Measurements from ENCODE around the gene POU6F2.

The POU6F2 gene

DNA sequence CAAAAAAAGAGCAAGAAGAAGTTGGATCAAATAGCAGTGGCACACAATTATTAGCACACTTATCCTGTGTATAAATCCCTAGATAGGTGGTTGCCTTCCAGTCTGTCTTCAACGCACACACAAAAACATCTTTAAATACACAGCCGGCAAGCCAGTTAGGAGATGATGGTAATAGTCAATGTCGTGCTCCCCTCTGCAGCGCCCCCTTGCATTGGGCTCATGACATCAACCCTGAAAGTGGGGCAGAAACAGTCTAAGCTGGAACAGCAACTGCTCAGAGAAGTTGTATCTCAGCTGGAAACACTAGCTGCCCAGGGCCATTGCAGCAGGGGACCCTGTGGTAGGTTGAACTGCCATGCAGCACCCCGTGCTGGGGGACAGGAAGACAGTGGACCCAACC, 409.0 kb downstream of the POU6F2 start:
- no peak overlapping the region for H3K4me3 ChIP-seq (ENCODE audit: low read length, poor library complexity, severe bottlenecking)
- no peaks in the 10 kb centered on the region for H3K79me2 ChIP-seq (ENCODE audit: insufficient read depth, low read length)
- no peaks in the 10 kb centered on the region for H3F3A ChIP-seq (ENCODE audit: low read depth)
- H3K27me3 ChIP-seq (ENCODE audit: insufficient read depth, low read length, poor library complexity, severe bottlenecking) = no peaks in the 10 kb centered on the region
- H4K20me1 ChIP-seq (ENCODE audit: insufficient read depth, low read length, poor library complexity, severe bottlenecking) = no peaks in the 10 kb centered on the region
- no peak overlapping the region for H2AFZ ChIP-seq (ENCODE audit: low read length)
- H3K9me2 ChIP-seq (replicated peaks; ENCODE audit: low read depth, low read length) = no peaks in the 10 kb centered on the region
- H3K36me3 ChIP-seq (ENCODE audit: insufficient read depth, low read length) = no peaks in the 10 kb centered on the region
- H3K4me1 ChIP-seq (ENCODE audit: insufficient read depth, low read length, poor library complexity, severe bottlenecking) = no peaks in the 10 kb centered on the region
- H3K4me2 ChIP-seq (ENCODE audit: low read depth, low read length, poor library complexity, severe bottlenecking) = no peak overlapping the region
- H3K9me3 ChIP-seq (ENCODE audit: insufficient read depth, low read depth, low read length) = no peaks in the 10 kb centered on the region
- TF ChIP-seq EZH2phosphoT487 (IDR thresholded peaks at IDR 0.05; ENCODE audit: borderline replicate concordance) = no peak
- TF ChIP-seq, protein P1, sequence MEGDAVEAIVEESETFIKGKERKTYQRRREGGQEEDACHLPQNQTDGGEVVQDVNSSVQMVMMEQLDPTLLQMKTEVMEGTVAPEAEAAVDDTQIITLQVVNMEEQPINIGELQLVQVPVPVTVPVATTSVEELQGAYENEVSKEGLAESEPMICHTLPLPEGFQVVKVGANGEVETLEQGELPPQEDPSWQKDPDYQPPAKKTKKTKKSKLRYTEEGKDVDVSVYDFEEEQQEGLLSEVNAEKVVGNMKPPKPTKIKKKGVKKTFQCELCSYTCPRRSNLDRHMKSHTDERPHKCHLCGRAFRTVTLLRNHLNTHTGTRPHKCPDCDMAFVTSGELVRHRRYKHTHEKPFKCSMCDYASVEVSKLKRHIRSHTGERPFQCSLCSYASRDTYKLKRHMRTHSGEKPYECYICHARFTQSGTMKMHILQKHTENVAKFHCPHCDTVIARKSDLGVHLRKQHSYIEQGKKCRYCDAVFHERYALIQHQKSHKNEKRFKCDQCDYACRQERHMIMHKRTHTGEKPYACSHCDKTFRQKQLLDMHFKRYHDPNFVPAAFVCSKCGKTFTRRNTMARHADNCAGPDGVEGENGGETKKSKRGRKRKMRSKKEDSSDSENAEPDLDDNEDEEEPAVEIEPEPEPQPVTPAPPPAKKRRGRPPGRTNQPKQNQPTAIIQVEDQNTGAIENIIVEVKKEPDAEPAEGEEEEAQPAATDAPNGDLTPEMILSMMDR (conservative IDR thresholded peaks at IDR 0.05; ENCODE audit: low read length) = no peak
- H3K9ac ChIP-seq (ENCODE audit: low read depth, low read length, poor library complexity, severe bottlenecking) = no peak overlapping the region

DNA sequence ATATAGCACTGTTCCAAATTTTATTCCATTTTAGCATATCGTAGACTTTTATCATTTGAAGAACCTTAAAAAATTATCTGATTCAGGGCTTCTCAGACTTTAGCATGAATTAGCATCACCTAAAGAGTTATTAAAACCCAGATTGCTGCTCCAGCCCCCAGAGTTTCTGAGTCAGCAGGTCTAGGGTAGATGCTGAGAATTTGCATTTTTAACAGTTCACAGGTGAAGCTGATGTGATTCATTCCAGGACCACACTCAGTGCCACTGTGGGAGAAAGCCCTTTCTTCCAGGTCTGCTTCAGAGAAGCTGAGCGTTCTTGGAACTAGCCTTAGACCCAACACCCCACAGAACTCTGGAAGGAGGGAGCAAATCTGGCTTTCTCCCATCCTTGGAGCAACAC, 414.4 kb downstream of the POU6F2 start:
- no peaks in the 10 kb centered on the region for H3K27me3 ChIP-seq (ENCODE audit: insufficient read depth, low read length, poor library complexity, severe bottlenecking)

DNA sequence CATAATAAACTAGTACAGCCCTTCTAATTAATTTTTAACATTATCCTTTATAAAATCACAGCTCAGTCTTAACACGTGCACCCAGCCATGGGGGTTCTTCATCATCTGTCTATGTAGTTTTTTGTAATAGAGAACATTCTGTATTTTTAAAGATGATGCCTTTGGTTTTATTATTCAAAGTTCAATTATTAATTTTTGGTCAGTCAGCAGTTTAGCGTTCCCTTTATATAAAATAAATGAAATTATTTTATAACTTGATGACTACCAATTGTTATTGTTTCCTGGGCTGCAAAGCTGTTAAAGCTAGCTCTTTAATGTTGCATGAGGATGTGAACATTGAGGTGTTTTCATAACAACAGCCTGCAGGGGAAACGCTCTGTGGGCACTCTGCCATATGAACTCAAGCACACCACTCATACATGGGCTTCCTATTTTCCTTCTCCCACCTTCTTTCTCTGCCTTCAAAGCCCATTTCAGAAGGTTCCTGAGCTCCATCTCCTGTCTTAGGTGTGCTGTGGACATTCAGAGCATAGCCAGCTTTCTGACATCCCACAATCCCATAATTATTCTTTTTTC, 416.5 kb downstream of the POU6F2 start:
- H3K4me1 ChIP-seq (ENCODE audit: insufficient read depth, low read length, poor library complexity, severe bottlenecking) = no peaks in the 10 kb centered on the region
- no peak overlapping the region for H3K4me2 ChIP-seq (ENCODE audit: low read depth, low read length, poor library complexity, severe bottlenecking)
- no peak for TF ChIP-seq EZH2phosphoT487 (IDR thresholded peaks at IDR 0.05; ENCODE audit: borderline replicate concordance)
- TF ChIP-seq, protein P1 (conservative IDR thresholded peaks at IDR 0.05; ENCODE audit: low read length) = no peak
- H3K9me3 ChIP-seq (ENCODE audit: insufficient read depth, low read depth, low read length) = no peaks in the 10 kb centered on the region
- no peaks in the 10 kb centered on the region for H4K20me1 ChIP-seq (ENCODE audit: insufficient read depth, low read length, poor library complexity, severe bottlenecking)
- H3K27me3 ChIP-seq (ENCODE audit: insufficient read depth, low read length, poor library complexity, severe bottlenecking) = no peaks in the 10 kb centered on the region
- no peaks in the 10 kb centered on the region for H3F3A ChIP-seq (ENCODE audit: low read depth)
- no peak overlapping the region for H2AFZ ChIP-seq (ENCODE audit: low read length)
- H3K9me2 ChIP-seq (replicated peaks; ENCODE audit: low read depth, low read length) = no peaks in the 10 kb centered on the region
- H3K79me2 ChIP-seq (ENCODE audit: insufficient read depth, low read length) = no peaks in the 10 kb centered on the region
- no peak overlapping the region for H3K9ac ChIP-seq (ENCODE audit: low read depth, low read length, poor library complexity, severe bottlenecking)
- H3K4me3 ChIP-seq (ENCODE audit: low read length, poor library complexity, severe bottlenecking) = no peak overlapping the region
- no peaks in the 10 kb centered on the region for H3K36me3 ChIP-seq (ENCODE audit: insufficient read depth, low read length)

More for the DNA sequence above, 414.4 kb downstream of the POU6F2 start:
- Histone ChIP-seq H3K9me2 (replicated peaks; ENCODE audit: low read depth, low read length) (no peaks in the 10 kb centered on the region), H3K9me3 (ENCODE audit: insufficient read depth, low read depth, low read length) (no peaks in the 10 kb centered on the region), H2AFZ (ENCODE audit: low read length) (no peak overlapping the region), H3K9ac (ENCODE audit: low read depth, low read length, poor library complexity, severe bottlenecking) (no peak overlapping the region), H3F3A (ENCODE audit: low read depth) (no peaks in the 10 kb centered on the region), H3K4me3 (ENCODE audit: low read length, poor library complexity, severe bottlenecking) (no peak overlapping the region), H3K4me2 (ENCODE audit: low read depth, low read length, poor library complexity, severe bottlenecking) (no peak overlapping the region), H3K36me3 (ENCODE audit: insufficient read depth, low read length) (no peaks in the 10 kb centered on the region), H3K4me1 (ENCODE audit: insufficient read depth, low read length, poor library complexity, severe bottlenecking) (no peaks in the 10 kb centered on the region), H4K20me1 (ENCODE audit: insufficient read depth, low read length, poor library complexity, severe bottlenecking) (no peaks in the 10 kb centered on the region), H3K79me2 (ENCODE audit: insufficient read depth, low read length) (no peaks in the 10 kb centered on the region)
- TF ChIP-seq EZH2phosphoT487 (IDR thresholded peaks at IDR 0.05; ENCODE audit: borderline replicate concordance) = no peak
- TF ChIP-seq, protein P1 (conservative IDR thresholded peaks at IDR 0.05; ENCODE audit: low read length) = no peak

All from Loucy (cell line).